GM19372 (cell line): ENCODE results near the gene PPP1R17.

ENCODE experiments used
- ATAC-seq: cut with Tn5 transposase; IDR thresholded peaks from one replicate; pipeline ENCODE4 v1.9.1; 2021; ENCODE audit warnings: mild to moderate bottlenecking, low read depth, moderate library complexity; ENCODE audit not compliant: unreplicated experiment

The PPP1R17 gene

GRCh38 chr7:31687024-31687748, at the start of gene PPP1R17:
TSS of gene PPP1R17 (plus strand) at chr7:31687215. CDS start at chr7:31692442, 5,227 bp downstream.
- ATAC-seq, result no peak

GRCh38 chr7:31640381-31640780, 46.6 kb upstream of the PPP1R17 start:
- ATAC-seq, result no peak

DNA sequence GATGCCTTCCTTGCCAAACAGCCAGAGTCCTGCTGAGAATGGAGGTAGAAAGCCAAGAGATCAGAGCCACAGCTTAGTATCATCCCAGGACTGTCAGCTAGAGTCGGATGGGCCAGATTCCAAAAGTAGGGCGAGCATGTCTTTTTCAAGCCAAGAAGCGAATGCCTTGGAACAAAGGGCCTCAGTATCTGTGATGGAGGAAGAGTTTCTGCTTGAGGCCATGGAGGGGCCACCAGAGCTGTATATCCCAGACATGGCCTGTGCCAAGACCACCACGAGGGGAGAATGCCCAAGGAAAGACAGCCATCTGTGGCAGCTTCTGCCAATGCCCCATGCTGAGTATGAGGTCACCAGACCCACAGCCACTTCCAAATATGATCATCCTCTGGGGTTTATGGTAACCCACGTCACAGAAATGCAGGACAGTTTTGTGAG, 44.3 kb upstream of the PPP1R17 start:
- ATAC-seq, result no peak

GRCh38 chr7:31646942-31647341, 40.1 kb upstream of the PPP1R17 start:
- ATAC-seq, result no peak

DNA sequence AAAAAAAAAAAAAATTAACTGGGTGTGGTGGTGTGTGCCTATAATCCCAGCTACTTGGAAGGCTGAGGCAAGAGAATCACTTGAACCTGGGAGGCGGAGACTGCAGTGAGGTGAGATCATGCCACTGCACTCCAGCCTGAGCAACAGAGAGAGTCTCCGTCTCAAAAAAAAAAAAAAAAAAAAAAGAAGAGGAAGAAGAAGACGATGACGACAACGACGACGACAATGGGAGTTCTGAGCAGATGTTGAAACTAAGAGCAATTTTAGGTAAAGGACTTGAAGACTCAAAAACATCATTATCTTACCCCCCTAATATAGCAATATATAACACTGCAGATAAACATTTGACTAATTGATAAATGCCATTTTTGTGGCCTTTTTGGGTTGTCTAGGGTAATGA, 39.5 kb upstream of the PPP1R17 start:
- ATAC-seq, result no peak

DNA sequence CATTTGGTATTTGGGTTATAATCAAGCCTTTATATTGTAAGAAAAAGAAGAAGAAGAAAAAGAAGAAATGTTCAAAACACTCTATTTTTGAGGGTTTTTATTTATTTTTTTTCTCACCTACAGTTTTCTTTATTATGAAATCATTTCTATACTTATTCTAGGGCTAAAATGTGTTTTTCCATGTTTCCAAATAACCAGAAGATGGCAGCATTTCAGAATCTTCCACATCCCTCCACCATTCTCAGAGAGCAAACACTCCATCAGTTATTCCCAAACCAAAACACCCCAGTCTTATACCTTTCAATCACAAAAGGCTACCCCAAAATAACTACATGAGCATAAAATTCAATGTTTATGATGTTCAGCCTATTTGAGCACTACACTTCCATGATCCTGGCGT, 38.7 kb upstream of the PPP1R17 start:
- no peak for ATAC-seq

DNA sequence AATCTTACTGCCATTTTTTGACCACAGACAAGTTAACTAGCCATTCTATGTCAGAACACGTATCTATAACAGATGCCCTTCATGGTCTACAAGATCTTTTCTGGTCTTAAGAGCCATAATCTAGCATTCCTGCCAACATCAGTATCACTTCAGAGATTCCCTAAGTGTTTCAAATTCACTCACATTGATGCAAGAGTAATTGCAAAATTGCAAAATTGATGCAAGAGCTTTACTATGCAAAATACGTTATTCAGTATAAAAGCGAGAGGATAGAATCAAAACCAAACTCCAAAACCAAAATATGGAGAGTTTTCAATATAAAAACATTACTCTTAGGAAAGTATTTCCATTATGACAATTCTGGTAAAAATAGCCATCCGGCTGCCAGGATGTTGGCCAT, 38.1 kb upstream of the PPP1R17 start:
- ATAC-seq, result no peak

GRCh38 chr7:31651234-31652062, 35.6 kb upstream of the PPP1R17 start:
- no peak for ATAC-seq

DNA sequence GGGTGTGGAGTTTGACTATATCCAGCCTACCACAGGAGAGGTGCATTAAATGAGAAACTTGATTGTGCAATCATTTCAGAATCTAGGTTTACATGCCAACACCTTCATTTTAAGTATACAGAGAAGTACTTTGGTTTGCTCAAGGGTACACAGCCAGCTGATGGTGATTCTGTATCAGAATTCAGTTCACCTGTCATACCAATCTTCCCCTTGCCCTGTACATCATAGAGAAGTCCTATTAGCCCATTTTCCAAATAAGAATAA, 35.0 kb upstream of the PPP1R17 start:
- ATAC-seq, result no peak

- ATAC-seq, result no peak
These were observed 23.9 kb upstream of the PPP1R17 start for GRCh38 chr7:31663072-31663471.

- ATAC-seq, result no peak
These were observed 22.1 kb upstream of the PPP1R17 start for GRCh38 chr7:31664890-31665289.

DNA sequence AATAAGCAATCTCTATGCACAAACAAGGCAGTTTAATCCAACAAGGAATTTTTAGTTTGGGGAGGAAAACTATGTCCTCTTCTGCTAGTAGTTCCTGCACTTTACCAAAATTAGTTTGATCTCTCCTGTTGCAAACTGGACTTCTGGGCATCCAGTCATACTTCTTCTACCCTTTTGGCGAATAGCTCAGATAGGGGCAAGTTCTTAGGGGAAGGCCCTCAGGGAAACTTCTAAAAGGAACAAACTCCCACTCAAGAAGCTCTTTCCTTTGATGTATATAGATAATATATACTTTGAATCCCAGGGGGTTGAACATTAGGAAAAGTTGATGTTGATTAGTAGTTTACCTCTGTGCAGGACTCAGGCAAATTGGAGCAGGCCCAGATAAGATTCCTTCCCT, 21.5 kb upstream of the PPP1R17 start:
- no peak for ATAC-seq

DNA sequence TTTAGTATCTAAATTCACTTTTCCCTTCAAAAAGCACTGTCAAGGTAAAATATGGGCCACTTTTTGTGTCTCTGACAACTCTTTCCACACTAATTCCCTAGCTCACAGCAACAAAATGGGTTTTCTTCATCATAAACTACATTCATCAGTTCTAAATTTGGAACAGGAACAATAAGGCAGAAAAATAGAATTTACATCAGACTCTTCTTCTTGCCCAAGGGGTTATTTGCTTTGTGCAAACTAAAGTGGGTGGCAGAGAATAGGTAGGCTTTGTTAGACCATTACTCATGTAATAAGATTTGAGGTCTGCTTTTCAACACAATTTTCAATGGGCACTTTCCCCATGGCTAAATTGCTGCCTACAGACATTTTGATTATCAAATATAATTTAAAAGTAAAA, 17.6 kb upstream of the PPP1R17 start:
- ATAC-seq, result no peak

DNA sequence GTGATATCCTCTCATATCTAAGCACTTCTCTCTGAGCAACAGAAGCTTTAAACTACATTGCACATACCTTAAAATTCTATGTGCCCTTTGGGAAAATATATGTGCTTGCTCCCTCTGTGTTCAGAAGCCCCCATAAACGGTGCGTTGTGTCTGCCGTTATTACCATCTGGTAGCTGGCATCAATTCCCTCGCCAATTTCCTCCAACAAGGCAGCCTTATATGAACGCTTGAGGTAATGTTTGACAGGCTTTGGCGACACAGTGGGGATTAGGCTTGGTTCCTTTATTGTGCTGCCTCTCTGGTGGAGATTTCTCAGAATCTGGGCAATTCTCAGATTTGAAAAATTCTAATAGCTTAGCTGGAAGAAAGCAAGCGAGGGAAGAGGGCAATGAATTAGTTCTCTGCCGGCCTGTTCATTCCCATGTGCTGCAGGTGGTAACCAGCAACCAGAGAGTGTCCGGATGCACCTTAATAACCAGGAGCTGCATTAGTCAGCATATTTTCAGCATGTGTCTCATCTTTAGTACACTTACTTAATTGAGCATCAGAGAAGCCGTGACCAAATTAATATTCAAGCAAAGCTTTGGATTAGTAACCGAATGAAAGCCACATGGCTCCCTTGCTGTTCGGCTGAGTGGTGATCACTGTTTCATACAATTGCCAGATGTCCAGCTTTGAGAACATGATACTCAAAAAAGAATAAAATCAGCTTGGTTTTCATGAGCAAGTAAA, 7.3 kb upstream of the PPP1R17 start:
- no peak for ATAC-seq

DNA sequence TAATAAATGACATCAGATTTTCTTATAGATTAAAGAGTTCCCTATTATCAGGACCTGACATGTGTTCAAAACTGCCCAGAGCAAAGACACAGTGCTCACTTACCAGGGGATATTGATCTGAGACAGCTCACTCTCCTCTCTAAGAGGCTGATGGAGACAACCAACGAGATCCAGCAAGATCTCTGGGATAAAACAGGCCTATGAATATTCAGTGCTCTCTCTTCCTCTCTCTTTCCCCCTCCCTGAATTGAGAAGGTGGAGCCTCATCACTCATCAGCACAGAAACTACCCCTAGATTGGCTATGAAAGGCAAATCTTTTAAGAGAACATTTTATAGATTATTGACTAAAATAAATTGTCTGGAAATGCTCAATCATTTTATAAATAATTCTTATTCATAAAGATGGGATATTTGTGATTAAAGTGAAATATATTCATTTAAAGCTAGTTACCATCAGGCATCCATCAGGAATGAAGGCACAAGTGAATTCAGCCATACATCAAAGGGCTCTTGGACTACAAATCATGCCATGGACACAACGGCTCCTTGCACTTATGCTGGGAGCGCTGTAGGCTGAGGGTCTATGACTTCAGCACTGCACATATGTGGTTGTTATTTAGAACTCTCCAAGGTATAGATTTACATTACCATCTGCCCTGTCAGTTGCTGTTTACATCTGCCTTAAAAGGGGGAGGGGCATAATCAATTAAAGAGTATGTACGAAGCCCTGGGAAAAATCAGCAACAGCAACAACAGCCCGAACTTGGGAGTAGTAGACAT, 3.4 kb upstream of the PPP1R17 start:
- no peak for ATAC-seq

DNA sequence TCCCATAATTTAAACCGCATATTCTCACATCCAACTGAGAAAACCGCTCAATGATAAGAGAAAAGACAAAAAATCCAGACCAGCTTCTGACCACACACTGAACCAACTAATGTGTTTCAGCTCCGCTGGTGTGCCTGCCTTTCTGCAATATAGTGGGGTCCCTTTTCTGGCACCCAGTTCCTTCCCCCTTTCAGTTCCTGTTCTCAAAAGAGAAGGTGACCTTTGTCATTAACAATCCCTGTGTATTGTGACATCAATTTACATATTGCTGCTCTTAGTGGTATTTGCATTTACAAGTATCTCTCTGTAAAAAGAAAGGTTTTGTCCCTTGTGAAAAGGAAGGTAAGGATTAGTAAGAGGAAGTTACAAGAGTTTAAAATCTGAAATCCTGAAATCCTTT, 1.4 kb downstream of the PPP1R17 start:
- peak; percentile 84 for ATAC-seq

- ATAC-seq, result no peak
These were observed 2.0 kb downstream of the PPP1R17 start for GRCh38 chr7:31688996-31689395.

DNA sequence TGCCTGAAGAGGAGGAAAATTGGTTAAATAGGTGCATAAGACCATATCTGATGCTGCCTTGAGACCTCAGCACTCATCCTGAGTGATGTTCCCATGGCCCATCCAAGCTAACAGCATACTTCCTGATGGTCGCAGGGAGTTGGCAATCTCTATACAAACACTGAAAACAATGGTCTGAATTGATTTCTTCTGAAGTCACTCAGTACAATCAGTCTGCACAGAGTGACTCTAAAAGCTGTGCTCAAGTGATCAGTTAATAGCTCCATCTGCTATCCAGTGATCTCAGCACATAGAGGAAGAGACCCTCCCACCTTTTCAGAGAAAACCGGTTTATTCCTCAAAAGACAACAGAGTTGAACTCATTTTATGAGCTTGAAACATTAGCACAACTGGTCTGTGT, 3.9 kb downstream of the PPP1R17 start:
- no peak for ATAC-seq

- ATAC-seq, result no peak
These were observed 5.4 kb downstream of the PPP1R17 start for GRCh38 chr7:31692451-31692850.

DNA sequence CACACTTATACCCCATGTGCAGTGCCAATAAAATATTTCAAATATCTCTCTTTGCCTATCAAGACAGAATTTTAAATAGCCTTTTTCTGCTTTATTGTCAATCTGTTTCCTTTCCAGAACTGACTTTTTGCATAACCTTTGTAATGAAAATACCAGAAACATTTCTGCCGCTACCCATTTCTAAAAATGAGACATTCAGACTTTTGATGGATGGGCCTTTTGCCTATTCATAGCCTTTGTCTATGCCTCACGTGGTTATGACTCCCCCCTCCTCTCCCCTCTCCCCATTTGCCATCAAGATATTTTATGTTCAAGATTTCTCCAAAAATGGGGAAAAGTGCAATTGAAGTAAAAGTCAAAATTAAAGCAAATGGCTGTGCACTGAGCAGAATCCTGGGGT, 5.9 kb downstream of the PPP1R17 start:
- no peak for ATAC-seq
